ENCODE results near the gene DOCK7.
"Not testable (repeated sequence)": the region's sequence is repeated elsewhere in the genome, so short reads cannot be mapped to it uniquely, and the experiment has no call there.

Gene DOCK7

DNA sequence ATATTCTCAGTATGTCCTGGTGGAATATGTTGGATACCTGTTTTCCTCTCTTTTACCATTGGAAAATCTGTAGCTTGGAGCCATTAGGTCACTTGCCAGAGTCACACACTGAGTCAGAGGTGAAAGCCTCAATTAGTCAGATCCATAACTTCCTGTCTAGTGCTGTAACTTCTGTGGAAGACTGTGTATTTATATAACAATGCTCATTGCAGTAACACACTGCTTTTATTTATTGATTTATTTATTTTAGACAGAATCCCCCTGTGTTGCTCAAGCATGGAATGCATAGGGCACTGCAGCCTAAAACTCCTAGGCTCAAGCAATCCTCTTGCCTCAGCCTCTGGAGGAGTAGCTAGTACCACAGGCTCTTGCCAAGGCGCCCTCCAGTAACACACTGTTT lies 1.3 kb upstream of the DOCK7 start:
- DNase-seq = no peak

DNA sequence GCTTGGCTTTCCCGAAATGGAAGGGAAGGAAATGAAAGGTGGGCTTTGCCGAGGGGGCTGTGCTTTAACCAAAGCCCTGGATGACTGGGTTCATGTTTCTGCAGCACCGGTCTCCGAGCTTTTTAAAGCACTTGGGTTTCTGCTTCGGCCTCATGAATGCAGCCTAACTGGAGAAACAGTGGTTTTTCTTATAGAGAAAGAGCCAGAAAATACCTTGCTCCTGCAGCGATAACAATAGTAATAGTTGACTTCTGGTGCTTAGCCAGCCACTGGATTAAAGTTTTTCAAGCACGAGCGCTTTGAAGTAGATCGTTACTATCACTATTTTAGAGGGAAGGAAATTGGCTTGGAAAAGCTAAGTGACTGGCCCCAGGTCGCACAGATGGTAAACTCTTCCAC lies 500 bp upstream of the DOCK7 start:
- no peak for DNase-seq

DNA sequence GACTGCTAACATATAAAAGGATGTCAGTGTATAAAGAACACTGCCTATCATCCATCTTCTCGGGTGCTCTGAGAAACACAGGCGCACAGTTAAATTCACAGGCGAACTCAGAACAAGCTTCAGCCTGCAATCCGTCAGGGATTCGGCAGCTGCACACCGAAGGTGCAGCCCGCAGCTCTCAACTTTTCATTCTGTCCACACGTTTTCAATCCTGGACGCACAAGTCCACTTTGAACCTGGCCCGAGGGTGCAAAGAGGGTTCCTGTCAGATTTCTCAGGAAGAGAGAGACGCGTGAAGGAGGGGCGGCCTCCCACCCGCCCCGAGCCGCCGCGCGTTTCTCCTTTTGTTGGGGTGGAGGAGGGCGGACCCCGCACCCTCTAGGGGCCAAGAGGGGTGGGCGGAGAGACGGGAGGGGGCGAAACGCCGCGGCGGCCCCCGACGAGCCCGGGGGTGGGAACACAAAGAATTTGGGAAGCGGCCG lies 724 bp downstream of the DOCK7 start:
- peak; percentile 64 for DNase-seq

DNA sequence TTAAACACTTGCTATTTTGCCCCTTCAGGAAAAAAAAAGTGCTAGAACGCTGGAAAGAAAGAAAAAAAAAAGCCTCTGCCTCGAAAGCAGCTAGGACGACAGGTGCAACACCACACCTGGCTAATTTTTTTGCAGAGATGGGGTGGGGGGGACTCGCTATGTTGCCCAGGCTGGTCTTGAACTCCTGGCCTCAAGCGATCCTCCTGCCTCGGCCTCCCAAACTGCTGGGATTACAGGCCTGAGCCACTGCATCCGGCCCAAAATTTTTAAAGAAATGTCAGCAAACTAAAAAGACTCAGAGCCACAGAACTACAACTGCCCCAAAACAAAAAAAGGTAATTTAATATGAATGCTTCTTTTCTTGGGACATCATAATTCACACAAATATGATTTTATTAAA lies 1.4 kb downstream of the DOCK7 start:
- DNase-seq = peak; percentile 14

DNA sequence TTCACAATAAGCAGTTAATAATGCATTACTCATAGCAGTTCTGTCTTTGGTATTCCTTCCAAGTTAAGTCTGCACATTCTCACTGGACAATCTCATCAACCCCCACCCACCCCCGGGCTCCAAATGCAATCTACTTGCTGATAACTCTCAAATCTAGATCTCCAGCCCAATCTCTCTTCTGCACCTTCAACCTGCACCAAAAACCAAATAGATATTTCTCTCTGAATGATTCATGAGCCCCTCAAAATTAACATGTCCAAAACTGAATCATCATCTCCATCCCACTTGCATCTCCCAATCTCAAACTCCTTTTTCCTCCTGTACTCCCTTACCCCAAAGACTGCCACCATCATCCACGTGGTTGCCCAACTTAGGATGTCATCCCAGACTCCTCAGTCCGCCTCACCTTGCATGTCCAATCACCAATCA lies 2.7 kb downstream of the DOCK7 start:
- no peak for DNase-seq

DNA sequence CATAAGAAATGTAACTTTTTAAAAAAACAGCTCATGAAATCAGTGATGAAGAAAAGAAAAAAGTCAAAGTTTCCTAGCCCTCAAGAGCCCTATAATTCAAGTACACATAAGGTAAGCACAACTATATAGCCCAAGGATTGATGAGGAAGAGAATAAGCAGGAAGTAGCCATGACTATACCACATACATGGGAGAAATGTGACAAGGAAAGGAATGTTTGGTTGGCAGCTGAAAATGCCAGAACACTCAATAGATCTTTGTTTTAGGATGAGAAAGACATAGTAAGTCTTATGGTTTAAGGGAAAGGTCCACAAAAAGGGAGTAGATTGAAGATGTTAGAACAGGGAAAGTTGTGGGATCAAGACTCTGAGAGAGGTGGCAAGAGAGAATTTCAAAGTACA lies 5.7 kb downstream of the DOCK7 start:
- no peak for DNase-seq

DNA sequence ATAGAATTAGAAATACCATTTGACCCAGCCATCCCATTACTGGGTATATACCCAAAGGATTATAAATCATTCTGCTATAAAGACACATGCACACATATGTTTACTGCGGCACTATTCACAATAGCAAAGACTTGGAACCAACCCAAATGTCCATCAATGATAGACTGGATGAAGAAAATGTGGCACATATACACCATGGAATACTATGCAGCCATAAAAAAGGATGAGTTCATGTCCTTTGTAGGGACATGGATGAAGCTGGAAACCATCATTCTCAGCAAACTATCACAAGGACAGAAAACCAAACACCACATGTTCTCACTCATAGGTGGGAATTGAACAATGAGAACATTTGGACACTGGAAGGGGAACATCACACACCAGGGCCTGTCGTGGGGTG lies 7.2 kb downstream of the DOCK7 start:
- DNase-seq = not testable (repeated sequence)

DNA sequence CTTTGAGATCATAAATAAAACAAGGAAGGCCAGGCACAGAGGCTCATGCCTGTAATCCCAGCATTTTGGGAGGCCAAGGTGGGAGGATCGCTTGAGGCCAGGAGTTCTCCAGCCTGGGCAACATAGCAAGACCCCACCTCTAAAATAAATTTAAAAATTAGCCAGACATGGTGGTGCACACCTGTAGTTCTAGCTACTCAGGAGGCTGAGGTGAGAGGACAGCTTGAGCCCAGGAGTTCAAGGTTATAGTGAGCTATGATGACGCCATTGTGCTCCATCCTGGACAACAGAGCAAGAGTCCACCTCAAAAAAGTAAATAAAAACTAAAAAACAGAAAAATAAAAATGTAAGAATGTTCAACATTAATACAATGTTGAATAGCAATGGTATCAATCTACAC lies 10.4 kb downstream of the DOCK7 start:
- DNase-seq = not testable (repeated sequence)

DNA sequence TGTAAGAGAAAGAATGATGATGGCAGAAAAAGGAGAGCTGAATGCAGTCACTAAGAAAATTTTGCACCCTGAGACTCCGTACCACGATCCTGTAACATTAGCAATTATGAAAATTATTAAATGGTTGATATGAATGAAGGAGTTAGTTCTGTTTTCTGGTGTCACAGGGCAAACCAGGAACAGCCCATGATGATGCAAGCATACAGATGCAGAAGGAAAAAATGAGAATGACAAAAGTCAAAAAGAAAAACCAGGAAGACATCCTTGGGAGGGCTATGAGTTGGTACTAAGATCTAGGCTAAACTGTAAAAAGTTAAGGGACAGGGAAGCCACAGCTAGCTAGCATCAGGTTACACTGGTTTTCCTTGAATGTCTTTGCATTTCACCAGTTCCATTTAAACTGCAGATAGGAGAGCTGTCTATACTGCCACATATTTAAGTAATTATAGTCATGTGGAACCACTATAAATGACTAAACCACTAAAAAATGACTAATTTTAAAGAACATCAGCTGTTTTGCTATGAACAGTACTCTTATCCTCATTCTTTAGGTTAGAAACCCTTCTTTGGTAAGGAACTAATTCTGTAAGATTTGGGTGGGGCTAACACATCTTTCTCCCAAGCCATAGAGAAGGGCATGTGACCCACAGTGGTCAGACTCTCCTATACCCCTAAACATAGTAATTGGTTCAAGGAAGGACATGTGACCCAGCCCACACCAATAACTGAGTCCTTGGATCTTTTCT lies 11.4 kb downstream of the DOCK7 start:
- DNase-seq = no peak

DNA sequence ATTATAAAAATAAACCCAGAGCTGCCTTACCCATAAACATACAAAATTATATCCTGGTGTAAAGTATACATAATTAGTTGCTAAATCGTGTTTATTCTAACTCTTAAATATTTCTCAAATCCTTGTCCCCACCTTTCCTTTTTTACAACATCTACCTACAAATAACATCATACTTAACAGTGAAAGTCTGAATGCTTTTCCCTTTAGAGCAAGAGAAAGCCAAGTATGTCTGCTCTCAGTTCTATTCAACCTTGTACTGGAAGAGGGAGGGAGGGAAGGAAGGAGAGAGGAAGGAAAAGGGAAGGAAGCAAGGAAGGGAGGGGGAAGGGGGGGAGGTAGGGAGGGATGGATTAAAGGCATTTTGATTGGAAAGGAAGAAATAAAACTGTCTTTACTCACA lies 14.6 kb downstream of the DOCK7 start:
- DNase-seq = no peak

DNA sequence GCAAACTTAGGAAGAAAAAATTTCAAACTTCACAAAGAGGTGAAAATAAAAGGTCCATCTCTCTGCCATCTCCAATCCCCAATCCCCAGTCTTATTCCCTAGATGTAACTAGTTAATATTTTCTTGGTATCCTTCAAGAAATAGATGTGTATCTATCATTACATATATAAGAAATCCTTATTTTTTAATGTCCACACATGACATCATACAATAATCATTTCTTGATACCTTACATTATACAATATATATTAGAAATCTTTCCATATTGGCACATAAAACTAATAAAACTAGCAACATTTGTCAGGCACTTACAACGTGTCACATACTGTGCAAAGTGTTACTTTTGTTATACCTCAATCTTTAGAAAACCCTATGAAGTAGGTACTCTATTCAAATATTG lies 16.2 kb downstream of the DOCK7 start:
- no peak for DNase-seq

DNA sequence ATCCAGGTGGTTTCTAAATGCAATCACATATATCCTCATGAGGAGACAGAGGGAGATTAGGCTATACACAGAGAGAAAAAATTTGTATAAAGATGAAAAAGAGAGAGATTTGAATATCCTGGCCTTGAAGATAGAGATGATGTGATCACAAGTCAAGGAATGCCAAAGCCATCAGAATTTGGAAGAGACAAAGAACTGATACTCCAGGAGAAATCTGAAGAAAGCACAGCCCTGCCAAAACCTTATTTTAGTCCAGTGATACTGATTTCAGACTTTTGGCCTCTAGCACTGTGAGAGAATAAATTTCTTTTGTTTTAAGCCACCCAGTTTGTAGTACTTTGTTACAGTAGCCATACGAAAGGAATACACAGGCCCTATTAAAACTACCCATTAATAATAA lies 33.4 kb downstream of the DOCK7 start:
- DNase-seq = no peak

DNA sequence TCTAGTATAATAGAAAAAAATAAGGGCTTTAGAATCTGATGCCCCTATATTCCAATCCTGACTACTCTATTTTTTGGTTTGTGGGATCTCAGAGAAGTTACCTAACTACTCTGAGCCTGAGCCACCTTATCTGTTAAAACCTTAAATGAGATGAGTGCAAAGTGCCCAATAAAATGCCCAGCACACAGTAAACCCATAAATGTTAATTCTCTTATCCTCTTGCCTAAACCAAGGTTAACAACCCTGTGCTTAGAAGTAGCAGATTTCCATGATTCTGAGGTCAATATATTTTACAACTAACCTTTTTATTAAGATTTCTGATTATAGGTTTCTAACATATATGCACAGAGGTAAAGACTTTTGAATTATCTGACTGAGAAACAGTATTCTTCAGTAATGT lies 35.8 kb downstream of the DOCK7 start:
- DNase-seq = no peak

DNA sequence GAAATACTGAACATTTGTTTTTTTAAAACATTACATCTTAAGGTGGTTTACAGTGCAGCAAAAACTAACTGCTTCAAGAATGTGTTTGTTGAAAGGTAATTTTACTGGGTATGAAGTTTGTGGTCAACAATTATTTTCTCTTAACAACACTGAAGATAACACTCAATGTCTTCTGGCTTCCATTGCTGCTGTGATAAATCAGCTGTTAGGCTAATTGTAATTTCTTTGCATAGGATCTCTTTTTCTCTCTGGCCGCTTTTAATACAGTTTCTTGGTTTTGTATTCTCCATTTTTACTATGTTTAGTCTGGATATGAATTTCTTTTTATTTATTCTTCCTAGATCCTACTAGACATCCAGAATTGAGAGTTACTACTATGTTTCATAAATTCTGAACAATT lies 44.9 kb downstream of the DOCK7 start:
- DNase-seq = no peak

DNA sequence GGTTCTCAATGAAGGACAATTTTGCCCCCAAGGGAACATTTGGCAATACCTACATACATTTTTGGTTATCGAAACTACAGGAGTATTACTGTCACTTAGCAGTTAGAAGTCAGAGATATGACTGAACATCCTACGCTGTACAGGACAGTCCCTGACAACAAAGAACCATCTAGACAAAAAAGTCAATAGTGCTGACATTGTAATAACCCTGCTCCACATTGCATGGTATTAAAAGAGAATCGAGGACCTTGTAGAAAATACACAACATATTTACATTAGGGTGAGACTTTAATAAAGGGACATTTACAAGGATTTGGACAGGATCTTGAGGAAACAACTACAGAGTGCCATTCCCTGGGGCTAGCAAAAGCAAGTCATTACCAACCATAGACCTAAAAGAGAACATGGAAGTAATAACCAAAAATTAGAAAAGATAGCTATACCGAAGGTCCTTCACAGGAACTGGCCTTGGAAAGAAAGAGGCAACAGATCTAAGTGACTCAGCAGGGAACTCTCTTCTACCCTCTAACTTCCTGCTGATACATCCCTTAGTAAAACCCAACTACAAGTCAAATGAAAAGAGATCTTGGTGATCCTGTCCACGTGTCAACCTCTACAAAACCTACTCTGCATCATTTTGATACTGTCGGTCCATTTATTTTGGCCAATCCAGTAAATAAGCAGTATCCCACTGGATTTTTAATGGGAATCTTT lies 50.6 kb downstream of the DOCK7 start:
- no peak for DNase-seq

DNA sequence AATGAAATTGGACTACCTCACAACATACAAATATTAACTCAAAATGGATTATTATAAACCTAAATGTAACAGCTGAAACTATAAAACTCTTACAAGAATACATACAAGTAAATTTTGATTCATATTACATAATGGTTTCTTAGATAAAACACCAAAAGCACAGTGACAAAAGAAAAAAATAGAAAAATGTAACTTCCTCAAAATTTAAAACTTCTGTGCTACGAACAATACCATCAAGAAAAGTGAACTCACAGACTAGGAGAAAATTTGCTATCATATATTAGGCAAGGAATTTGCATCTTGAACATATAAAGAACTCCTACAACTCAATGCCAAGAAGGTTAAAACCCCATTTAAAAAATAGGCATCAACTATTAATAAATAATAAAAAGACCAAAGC lies 59.7 kb downstream of the DOCK7 start:
- no peak for DNase-seq

DNA sequence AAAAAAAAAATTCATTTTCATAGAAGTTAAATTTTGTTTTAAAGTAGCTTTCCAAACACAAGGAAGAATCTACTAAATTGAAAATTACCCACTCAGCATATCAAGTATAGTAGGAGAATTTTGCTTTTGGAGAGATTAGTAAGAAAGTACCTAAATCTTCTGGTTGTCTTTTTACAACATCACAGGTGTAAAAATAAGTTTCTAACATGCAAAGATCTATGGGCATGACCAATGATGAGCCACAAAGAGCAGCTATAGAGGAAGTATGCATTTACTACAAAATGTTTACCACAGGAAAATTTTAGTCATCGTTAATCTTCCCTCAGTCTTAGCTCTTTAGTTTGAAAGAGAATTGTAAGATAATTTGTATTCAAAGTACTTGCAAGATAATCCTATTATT lies 62.8 kb downstream of the DOCK7 start:
- DNase-seq = no peak

DNA sequence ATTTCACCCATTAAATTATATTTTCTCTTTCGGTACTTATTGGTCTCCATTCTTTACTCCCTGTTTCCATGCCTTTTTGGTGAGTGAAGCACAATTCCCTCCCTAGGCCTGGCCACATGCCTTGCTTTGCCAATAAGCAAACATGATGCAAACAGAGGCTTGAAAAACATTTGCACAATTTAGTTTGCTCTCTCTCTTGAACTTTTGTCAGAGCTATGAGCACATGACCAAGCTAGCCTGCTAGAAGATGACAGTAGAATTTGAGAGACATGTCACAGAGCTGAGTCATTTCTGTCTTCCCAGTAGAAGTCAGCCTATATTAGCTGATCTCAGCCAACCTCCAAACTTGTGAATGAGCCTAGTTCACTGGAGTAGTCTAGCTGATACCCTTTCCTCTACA lies 66.3 kb downstream of the DOCK7 start:
- no peak for DNase-seq

DNA sequence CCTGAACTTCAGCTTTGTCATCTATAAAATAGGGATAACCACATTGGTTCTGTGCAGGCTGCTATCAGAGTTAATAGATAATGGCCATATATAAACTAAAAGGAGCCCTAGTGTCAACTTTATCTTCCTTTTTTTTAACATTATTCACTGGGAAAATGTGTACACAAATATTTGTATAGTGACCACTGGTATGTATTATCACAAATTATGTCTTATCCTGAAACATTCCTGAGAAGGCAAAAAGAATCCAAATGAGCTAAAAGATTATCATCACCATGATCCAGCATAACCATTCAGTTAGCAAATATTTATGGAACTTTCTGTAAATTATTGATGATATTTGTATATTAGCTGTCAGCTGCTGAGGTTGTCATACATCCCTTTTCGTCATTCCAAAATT lies 74.3 kb downstream of the DOCK7 start:
- DNase-seq = no peak

DNA sequence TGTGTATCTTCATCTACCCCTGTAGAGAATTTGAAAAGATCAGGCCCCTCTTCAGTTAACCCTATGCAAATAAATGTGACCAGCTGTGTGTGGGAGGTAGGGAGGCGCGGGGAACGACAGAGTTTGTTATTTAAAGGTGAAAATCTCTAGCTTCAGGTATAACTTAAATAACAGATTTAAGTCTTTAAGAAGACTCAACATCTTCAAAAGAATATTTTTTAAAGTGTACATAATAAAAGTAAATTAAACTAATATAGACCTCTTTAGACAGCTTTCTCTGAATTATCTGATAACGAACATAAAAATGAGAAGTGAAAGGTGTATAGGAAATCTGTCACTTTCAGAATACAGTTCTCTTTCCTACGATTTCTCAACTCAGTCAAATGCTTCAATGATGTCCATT lies 74.9 kb downstream of the DOCK7 start:
- no peak for DNase-seq

DNA sequence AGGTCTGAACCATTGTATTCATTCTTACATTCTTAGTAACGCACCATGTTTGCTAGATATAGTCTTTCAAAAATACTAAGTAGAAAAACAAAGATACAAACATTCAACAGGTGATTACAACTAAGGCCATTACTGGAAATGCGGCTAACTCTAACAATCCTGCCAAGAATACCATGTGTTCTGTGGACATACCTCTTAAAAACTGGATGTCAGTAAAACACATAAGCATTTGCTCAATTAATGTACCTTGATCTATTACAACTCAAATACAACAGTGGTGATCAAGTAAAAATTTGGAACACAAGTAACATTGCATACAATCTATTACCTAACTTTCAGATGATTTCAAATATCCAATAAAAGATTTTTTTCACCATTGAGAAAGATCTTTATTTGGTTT lies 75.4 kb downstream of the DOCK7 start:
- DNase-seq = no peak

DNA sequence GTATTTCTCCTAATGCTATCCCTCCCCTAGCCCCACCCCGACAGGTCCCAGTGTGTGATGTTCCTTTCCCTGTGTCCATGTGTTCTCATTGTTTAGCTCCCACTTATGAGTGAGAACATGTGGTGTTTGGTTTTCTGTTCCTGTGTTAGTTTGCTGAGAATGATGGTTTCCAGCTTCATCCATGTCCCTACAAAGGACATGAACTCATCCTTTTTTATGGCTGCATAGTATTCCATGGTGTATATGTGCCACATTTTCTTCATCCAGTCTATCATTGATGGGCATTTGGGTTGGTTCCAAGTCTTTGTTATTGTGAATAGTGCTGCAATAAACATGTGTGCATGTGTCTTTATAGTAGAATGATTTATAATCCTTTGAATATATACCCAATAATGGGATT lies 77.6 kb downstream of the DOCK7 start:
- not testable (repeated sequence) for DNase-seq

DNA sequence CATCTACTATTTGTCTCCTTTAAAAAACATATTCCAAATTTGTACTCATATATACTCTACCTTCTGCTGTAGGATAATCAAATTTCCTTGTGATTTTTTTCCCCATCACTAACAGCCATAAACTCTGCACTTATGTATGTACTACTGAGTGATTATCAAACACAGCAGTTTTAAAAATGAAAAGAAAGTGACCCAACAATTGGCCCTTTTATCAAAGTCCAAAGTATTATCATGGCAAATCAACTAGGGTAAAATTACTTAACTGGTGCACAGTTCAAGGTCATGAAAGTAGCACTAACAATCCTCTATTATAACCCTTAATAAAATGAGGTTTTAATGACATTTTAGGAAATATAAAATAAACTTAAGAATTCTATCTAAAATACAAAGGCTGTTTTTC lies 79.3 kb downstream of the DOCK7 start:
- DNase-seq = no peak

DNA sequence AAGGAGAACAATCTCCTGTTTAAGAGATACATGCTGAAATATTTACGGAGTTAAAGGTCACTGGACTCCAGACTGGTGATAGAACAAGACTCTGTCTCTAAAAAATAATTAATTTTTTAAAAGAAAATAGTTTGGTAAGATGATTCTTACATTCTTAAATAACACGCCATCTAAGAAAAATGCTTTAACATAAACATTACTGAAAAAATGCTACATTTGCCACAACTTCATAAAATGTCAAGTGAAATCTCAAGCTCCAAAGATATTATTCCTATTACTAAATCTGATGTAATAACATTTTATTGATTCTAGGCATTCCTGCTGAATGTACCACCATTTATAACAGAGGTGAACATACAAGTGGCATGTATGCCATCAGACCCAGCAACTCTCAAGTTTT lies 86.7 kb downstream of the DOCK7 start:
- no peak for DNase-seq

DNA sequence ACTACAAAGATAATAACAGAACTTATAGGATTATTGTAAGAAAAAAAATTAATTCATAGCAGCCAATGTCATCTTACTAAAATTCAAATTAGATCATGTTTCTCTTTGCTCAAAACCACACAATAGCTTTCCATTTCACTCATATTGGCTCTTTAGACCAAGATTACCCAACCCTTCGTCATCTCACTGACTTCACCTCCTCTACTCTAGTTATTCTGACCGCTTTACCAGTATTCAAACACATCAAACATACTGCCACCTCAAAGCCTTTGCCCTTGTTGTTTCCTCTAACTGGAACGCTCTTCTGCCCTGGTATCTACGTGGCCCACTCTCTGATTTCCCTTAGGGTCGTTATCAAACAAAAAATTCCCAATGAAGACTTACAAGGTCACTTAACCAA lies 89.1 kb downstream of the DOCK7 start:
- DNase-seq = no peak
